GM21529 (cell line): ENCODE measurements around the gene SELENON.

Experiments
- ATAC-seq: cut with Tn5 transposase; IDR thresholded peaks from one replicate; pipeline ENCODE4 v1.9.1; 2021; ENCODE audit not compliant: unreplicated experiment

Gene SELENON

DNA sequence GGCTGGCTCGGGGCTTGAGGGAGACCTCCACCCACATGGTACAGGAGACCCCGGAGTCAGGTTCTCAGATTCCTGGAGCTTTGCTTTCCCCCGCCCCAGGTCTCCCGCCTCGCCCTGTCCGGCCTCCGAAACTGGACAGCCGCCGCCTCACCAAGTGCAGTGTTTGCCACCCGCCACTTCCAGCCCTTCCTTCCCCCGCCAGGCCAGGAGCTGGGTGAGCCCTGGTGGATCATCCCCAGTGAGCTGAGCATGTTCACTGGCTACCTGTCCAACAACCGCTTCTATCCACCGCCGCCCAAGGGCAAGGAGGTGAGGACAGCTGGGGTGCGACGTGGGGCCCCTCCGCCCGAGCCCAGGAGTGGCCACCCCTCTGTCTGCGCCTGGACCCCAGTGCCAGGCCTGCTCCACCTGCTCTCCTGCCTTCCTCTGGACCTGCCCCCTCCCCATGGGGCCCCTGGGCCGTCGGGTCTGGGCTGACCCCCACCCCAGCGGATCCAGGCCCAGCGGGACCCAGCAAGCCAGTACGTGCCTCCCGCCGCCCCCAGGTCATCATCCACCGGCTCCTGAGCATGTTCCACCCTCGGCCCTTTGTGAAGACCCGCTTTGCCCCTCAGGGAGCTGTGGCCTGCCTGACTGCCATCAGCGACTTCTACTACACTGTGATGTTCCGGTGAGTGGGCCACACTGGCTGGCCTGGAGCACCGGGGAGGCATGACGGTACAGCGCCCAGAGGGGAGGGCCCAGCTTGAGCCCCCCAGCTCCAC lies 8.7 kb downstream of the SELENON start:
- ATAC-seq = no peak

DNA sequence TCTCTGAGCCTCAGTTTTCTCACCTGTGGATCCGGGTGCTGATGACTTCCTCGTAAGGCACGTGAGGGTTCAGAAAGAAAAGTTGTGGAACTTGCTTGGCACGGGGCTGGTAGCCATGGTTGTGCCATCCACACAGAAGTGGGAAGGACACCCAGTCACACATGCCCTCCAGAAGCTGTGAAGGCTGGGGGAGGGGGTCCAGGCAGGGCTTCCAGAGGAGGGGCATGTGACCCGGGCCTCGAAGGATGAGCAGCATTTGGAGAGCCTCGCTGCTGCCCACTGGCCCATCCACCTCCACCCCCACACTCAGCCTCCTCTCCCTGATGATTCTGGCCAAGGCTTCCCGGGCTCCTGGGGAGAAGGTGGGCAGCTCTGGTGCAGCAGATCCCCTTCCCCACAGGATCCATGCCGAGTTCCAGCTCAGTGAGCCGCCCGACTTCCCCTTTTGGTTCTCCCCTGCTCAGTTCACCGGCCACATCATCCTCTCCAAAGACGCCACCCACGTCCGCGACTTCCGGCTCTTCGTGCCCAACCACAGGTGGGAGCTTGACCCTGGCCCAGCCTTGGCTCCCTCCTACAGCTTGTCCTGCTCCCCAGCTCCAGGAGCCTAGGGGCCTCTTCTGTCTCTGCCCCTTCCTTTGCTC lies 9.4 kb downstream of the SELENON start:
- no peak for ATAC-seq

- ATAC-seq = no peak
These were observed 9.9 kb downstream of the SELENON start for GRCh38 chr1:25809929-25810328.

DNA sequence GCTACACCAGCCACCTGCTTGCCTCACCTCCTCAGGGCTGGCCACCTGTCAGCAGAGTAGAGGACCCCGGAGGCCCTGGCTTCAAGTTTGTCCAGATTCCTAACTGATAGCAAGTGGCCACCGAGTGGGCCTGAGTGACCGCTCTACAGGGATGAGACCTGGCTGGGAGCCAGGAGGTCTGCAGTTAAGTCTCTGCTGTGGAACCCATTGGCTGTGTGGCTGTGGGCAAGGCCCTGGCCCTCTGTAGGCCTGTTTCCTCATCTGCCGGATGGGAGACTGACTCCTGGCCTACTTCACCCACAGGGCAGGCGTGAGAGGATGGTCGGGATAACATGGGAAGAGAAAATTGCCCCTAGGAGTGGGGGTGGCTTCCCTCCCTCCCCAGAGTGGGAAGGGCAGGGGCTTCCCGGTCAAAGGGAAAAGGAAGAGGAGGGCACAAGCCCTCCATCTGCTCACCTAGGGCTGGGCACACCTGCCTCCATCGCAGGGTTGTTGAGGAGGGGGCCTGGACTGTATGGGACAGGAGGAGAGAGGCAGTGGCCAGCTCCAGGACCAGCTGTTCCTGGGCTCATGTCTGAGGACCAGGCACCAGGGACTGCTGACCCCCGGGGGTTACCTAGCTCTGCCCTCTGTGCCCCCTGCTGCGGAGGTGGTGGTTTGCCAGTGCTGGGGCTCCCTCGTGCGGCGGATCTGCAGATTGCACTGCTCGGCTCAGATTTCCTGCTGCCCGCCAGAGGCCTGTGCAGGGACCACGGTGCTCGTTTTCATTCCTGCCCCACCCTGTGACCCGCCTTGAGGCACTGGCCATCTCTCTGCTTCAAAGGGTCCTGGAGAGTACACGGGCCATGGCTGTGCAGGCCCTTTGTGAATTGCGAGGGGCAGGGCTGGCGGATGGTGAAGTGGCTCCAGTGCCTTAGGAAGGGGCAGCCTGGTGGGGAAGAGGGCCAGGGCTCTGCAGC lies 10.6 kb downstream of the SELENON start:
- ATAC-seq = no peak

GRCh38 chr1:25811384-25812082 lies 11.5 kb downstream of the SELENON start:
- no peak for ATAC-seq

DNA sequence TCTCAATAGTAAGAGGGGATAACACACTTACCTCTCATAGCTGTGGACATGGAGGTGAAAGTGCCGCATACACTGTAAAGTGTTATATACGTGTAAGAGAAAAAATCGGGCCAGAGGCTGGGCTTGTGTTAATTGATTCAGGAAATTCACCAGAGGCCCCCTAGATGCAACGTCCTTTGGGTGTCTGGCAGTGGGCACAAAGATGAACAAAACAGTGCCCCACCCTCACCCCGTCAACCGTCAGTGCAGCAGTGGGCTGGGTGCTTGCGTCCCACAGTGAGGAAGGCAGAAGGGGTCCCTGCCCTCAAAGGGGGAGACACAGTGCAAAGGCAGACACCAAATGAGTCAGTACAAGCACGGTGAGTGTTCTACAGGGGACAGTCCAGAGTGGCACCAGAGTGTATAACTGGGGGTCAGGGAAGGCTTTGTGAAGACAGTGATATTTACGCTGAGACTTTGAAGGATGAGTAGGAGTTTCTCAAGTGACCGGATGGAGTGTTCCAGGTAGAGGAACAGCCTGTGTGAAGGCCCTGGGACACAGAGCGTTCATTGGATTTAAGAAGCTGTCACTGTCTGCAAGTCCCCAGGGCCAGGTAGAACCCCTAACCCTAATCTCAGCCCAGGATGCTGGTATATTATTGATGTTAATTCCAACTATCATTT lies 13.2 kb downstream of the SELENON start:
- ATAC-seq = no peak

GRCh38 chr1:25813734-25814471 lies 13.9 kb downstream of the SELENON start:
- ATAC-seq = no peak

GRCh38 chr1:25814549-25815087 lies 14.6 kb downstream of the SELENON start:
- no peak for ATAC-seq

DNA sequence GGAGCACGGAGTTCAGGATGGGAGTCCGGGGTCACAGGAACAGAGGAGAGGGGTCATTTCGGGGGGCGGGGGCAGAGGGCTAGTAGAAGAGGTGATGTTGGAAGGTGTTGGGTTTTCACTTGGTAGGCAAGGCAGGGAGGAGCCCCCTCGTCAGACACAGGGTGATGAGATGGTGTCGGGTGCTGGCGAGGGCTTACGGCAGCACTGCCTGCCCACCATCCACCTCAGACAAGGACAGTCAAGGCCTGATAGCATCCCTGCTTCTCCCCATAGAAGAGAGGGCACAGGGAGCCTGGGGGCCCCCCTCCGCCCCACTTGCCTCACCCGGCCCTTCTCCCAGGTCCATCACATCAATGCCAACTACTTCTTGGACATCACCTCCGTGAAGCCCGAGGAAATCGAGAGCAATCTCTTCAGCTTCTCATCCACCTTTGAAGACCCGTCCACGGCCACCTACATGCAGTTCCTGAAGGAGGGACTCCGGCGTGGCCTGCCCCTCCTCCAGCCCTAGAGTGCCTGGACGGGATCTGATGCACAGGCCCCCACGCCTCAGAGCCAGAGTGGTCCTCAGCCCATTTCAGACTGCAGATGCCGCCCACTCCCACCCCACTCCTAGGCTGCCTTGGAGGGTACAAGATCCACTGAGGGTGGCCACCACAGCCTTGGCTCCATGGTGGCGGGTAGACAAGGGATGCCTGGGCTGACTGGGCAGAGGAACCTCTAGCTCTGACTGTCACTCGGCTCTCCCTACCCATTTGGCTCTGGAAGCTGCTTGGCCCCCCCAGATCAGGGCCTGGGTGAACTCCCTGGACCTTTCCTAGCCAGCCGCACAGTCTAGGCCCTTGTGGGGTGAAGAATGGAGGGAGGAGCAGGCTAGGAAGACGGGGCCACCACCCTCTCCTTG lies 15.5 kb downstream of the SELENON start:
- ATAC-seq = no peak

DNA sequence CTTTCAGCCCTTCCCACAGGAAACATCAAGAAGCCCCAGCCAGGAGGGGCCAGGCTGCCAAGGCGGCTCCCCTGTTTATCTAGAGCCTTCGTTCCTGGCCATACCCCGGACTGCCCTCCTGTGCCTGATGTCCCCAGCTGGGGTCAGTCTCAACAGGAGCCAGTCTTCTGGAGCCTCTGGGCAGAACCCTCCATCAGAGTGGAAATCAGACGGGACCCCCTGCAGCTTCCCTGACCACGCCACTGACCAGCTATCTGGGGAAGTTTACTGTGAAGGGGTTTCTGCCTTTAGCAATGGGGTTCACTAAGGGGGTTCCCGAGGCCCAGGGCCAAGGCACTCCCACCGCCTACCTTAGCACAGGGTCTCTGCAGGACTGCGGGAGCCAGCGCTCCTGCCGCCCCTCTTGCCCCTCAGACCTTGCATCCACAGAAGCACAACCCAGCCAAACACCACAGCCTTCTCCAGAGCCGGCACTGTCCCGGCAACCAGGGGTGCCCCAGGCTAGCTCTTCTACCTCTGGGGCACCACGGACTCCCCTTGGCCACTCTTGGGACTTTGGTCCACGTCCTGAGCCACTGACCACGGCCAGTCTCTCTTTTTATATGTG lies 16.2 kb downstream of the SELENON start:
- ATAC-seq = no peak

- no peak for ATAC-seq
These were observed 18.0 kb downstream of the SELENON start for GRCh38 chr1:25817840-25818501.

DNA sequence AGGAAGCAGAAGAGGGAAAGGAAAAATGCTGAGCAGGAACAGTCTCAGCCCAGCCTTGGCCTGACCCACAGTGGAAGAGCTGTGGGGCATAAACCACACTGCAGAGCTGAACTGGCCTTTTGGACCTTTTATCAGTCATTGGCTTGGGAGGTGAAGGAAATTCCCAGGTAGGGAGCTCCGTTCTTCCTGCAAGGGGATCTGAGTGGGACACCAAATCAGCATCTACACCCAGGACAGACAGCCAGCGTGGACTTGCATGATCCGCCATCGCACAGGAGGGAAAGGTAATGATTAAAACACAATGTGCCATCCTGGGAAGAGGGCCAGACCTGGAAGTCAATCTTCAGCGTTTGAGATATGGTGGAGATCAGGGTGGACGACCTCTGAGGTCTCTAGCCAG lies 18.6 kb downstream of the SELENON start:
- ATAC-seq = no peak

DNA sequence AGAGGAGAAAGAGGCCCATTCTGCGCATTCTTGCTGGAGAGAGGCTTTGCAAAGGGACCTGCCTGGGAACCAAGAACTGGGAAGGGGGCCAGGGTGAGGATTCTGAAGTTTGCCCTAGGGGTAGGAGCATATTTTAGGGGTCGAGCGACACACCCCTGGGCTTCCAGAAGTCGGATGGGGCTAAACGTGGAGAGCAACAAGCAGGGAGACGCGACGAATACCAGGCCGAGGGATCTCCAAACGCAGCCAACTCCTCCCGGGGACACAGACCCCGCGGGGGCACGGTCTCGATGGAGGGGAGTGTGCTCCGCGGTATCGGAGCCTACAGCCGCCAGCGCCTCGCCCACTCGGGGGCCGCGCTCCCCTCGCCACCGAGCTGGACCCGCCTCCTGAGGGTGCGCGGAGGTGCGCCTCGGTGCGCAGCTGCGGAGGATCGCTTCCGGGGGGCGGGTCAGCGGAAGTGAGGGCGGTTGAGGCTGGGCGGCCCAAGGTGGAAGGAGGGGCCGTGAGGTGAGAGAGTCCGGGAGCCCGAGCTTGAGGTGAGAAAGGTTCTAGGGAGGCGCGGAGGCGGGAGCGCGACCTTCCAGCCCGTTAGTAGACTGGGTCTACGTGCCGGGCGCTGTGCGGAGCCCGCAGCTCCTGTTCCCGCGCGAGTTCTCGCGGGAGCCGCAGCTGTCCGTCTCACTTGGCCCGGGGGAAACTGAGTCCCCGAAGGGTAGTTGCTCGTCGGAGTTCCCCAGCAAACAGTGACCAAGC lies 19.7 kb downstream of the SELENON start, which contains the start of gene MTFR1L:
Gene MTFR1L, plus strand, starts transcription at position 464 of the 756 bp plus-strand sequence. CDS start 3,151 bp downstream, outside the sequence.
- ATAC-seq = peak; percentile 84

GRCh38 chr1:25820247-25821111 lies 20.5 kb downstream of the SELENON start:
- ATAC-seq = peak; percentile 47

DNA sequence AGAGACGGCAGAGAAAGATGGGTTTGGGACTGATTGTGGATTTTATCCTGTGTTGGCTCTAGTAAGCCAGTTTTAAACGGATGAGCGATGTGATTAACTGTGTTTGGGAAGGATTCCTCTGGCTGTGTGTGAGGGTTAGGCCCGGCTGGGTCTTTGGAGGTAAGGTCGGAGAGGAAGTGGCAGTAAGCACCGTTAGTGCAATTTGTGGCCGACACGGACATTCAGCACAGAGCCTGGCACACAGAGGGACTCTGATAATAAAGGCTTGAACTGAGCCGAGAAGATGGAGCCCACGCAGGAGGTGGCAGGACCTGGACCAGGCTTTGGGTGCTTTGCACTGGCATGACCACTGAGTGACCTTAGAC lies 21.1 kb downstream of the SELENON start:
- no peak for ATAC-seq

- ATAC-seq = no peak
These were observed 21.7 kb downstream of the SELENON start for GRCh38 chr1:25821630-25822091.
